Aorta (tissue), 5 donors: ENCODE measurements around the gene ERC1. TPM values are rescaled to one million over a fixed set of nuclear protein-coding genes. Genes with fewer than 3 reads are reported as not detected.

Experiments
- ATAC-seq: fragments of 200-7000 bp; cut with Tn5 transposase; one replicate; pipeline ENCODE4 v1.9.1; 2022; ENCODE audit warnings: moderate library complexity; ENCODE audit not compliant: low FRiP score
- DNase-seq, 2 donors: peaks; one replicate each; pipeline ENCODE4 v3.0.0-alpha.2; 2020
- H3K27ac ChIP-seq, 2 donors: one replicate each; pipeline ENCODE4 v1.5.1; 2013; ENCODE audit warnings: low read length in 2 of 2, mild to moderate bottlenecking in 2 of 2, moderate library complexity in 2 of 2, control low read depth in 1 of 2, inconsistent platforms in 1 of 2, low read depth in 1 of 2
- H3K27me3 ChIP-seq, 2 donors: one replicate each; pipeline ENCODE4 v1.6.1; 2013; ENCODE audit warnings: control low read depth in 1 of 2, low read length in 1 of 2, mild to moderate bottlenecking in 1 of 2, moderate library complexity in 1 of 2; ENCODE audit not compliant: insufficient read depth in 2 of 2, control insufficient read depth in 1 of 2
- H3K36me3 ChIP-seq, 2 donors: one replicate each; pipeline ENCODE4 v1.6.1; 2013; ENCODE audit warnings: control low read depth in 1 of 2, low read length in 1 of 2, mild to moderate bottlenecking in 1 of 2; ENCODE audit not compliant: insufficient read depth in 2 of 2, control insufficient read depth in 1 of 2
- H3K4me1 ChIP-seq, 2 donors: one replicate each; pipeline ENCODE4 v1.6.1; 2013; ENCODE audit warnings: low read length in 2 of 2, control low read depth in 1 of 2, mild to moderate bottlenecking in 1 of 2, moderate library complexity in 1 of 2; ENCODE audit not compliant: insufficient read depth in 2 of 2, control insufficient read depth in 1 of 2
- H3K4me3 ChIP-seq, 2 donors: one replicate each; pipeline ENCODE4 v1.5.1; 2013; ENCODE audit warnings: low read length in 2 of 2, control low read depth in 1 of 2, mild to moderate bottlenecking in 1 of 2
- H3K9me3 ChIP-seq: one replicate; pipeline ENCODE4 v1.6.1; 2013; ENCODE audit warnings: mild to moderate bottlenecking, low read length; ENCODE audit not compliant: control insufficient read depth
- WGBS, 2 donors: extraction: QIAGEN DNeasy Blood & Tissue Kit; methylation state at CpG; one replicate each; pipeline ENCODE4 v1.1.7; 2013; 5-methylcytosine and 5-hydroxymethylcytosine counted together
- intact Hi-C, 2 donors: fragments of 100-400 bp; cut with DNase I; formaldehyde crosslinking; loops; one replicate each; pipeline versions ENCODE4 v1.14.2 to v1.15.0; 2022
- polyA plus RNA-seq, 2 donors: library from polyadenylated mRNA; stranded (reverse); fragments of 200-250 nt; gene quantifications; one replicate each; pipeline ENCODE4 v1.2.3, GENCODE V29; 2013
- total RNA-seq, 2 donors: library from RNA; stranded (reverse); fragmentation: NEBNext Ultra II Directional; extraction: Animal tissue kit (Norgen Biotek cat#: 25700); gene quantifications; one replicate each; pipeline ENCODE4 v1.2.1, GENCODE V29; 2021
- donor health status: healthy with polysubstance abuse.
- donor health status: Bipolar disorder and iron deficiency.
- donor health status: DM: no; HTN: no; CAD: no.
- donor health status: DM: no; HTN: no; CAD: no.
- donor health status: DM: yes; HTN: yes; CAD: no.

ERC1 gene
- total and polyA plus RNA-seq, 4 donors = 8.1 to 99.8 (median 45.3) TPM

DNA sequence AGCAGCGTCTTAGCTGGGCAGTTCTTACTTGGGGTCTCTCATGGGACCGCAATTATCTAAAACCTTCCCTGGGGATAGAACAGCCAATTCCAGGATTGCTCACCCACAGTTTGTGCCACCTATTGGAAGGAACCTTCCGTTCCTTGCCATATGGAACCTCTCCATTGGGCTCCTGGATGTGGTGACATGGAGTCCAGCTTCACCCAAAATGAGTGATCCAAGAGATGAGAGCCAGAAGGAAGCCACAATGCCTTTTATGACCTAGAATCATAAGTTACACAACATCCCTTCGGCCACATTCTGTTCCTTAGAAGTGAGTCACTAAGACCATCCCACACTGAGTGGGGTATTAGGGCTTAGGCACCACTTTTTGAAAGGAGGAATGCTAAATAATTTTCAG is 439.0 kb downstream of the ERC1 start:
- peak; percentile 78 for ATAC-seq
- Histone ChIP-seq H3K36me3 (no peaks in the 10 kb centered on the region), H3K27me3 (no peaks in the 10 kb centered on the region), H3K27ac (no peak overlapping the region), H3K4me1 (peaks cover 0 to 2% of the 10 kb centered on the region in 2 donors), H3K4me3 (no peak overlapping the region), H3K9me3 (no peaks in the 10 kb centered on the region)
- intact Hi-C loops = no loop called here
- WGBS, 2 donors = 38 to 44% methylated on average over 4 of the region's 4 CpGs
- DNase-seq = no peak

DNA sequence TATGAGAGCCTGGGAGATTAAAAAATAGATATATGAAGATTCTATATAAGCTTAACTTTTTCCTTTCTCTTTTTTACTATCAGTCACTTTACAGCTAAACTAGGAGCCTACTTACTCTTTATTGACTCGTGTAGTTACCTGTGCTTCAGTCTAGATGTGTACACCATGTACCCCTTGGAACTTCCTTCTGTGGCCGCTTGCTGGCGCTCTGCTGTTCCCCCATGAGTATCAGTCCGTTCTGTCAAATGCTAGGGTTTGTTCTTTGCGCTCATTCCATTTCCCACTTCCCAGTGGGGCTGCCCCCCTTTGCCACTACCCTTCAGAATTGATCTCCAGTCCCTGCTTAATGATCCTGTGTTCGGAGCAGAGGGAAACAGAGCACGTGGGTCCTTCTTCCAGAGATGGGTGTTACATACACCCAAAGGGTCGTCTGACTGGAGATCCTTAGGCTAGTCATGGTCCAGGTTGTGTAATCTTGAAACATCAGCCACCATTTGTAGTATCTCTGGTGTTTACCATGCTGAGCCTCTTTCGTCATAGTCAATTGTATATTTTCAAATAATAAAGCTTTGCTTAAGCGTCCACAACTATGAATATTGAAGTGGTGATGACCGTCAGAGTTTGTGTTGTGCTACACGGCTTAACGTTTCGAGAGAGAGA is 443.4 kb downstream of the ERC1 start:
- Histone ChIP-seq H3K27me3 (no peaks in the 10 kb centered on the region), H3K27ac (no peak overlapping the region), H3K9me3 (no peaks in the 10 kb centered on the region), H3K4me1 (peaks cover 0 to 13% of the 10 kb centered on the region in 2 donors), H3K36me3 (no peaks in the 10 kb centered on the region), H3K4me3 (no peak overlapping the region)
- ATAC-seq (no peak), DNase-seq (no peak)
- 86 to 88% methylated on average over 14 of the region's 14 CpGs for WGBS, 2 donors
- intact Hi-C loops = no loop called here

DNA sequence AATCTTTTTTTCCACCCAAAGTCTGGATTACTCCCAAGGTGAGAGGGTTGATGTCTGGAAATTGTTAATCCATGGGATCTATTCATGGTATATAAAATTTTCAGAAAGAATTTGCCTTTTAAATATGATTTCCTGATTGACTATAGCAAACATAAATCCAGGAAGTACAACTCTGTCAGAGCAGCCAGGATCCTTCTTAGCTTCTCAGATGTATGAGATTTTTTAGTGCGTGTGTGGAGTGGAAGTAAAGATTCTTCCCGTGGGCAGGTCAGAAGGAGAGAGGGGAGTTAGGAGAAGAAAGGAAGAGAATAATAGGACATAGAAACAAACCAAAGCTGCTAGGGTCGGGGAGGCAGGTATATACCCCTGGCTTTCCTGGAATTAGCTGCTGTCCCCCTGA is 444.0 kb downstream of the ERC1 start:
- no peaks in the 10 kb centered on the region for H3K36me3 ChIP-seq
- H3K27ac ChIP-seq = peak overlapping the region in 1 of 2 donors; percentile 57
- no peak for ATAC-seq
- H3K4me3 ChIP-seq = no peak overlapping the region
- H3K9me3 ChIP-seq = no peaks in the 10 kb centered on the region
- 55 to 58% methylated on average over 3 of the region's 3 CpGs for WGBS, 2 donors
- DNase-seq = no peak
- intact Hi-C loops = no loop called here
- H3K27me3 ChIP-seq = no peaks in the 10 kb centered on the region
- peaks cover 0 to 13% of the 10 kb centered on the region in 2 donors for H3K4me1 ChIP-seq

DNA sequence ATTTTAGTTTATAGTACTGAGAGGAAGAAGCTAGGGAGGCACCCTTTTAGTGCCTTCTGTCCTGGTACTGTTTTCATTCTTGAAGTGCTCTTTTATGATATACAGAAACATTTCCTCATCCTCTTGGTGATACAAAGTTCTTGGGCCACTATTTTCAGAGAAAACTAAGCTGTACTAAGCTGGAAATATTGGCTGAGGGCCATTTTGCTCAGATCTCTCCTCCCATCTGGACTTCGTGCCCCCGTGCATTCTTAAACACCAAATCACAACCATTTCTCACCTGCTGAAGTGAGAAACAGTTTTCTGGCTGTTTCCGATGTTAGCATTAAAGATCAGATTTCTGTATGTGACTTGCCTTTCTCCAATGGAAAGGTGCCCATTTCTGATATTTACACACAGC is 444.4 kb downstream of the ERC1 start:
- no peaks in the 10 kb centered on the region for H3K9me3 ChIP-seq
- ATAC-seq = no peak
- no peak for DNase-seq
- peak overlapping the region in 1 of 2 donors; percentile 57 for H3K27ac ChIP-seq
- peaks cover 0 to 13% of the 10 kb centered on the region in 2 donors for H3K4me1 ChIP-seq
- H3K4me3 ChIP-seq = no peak overlapping the region
- WGBS, 2 donors = 15 to 19% methylated on average over 3 of the region's 3 CpGs
- intact Hi-C loops = no loop called here
- no peaks in the 10 kb centered on the region for H3K36me3 ChIP-seq
- no peaks in the 10 kb centered on the region for H3K27me3 ChIP-seq

DNA sequence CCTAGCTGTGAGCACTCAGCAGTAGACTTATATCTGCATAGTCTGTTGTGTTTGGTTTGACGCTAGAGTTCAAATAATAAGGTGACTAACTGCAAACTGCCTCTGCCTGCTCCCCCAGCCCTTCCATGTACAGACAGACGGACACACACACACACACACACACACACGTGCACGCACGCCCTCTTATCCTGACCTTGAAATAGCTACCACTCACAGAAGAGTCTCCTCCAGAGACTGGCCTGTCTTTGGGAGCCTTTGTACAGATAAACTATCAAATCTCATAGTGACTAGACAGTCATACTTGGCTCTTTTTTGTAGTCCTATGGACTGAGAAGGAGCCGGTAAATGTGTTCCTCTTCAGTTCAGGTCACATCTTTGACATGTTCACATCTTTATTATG is 445.0 kb downstream of the ERC1 start:
- DNase-seq = no peak
- intact Hi-C loops = no loop called here
- no peaks in the 10 kb centered on the region for H3K36me3 ChIP-seq
- no peak for ATAC-seq
- 94 to 96% methylated on average over 6 of the region's 6 CpGs for WGBS, 2 donors
- H3K9me3 ChIP-seq = no peaks in the 10 kb centered on the region
- no peak overlapping the region for H3K27ac ChIP-seq
- no peak overlapping the region for H3K4me3 ChIP-seq
- H3K4me1 ChIP-seq = peaks cover 0 to 13% of the 10 kb centered on the region in 2 donors
- no peaks in the 10 kb centered on the region for H3K27me3 ChIP-seq

DNA sequence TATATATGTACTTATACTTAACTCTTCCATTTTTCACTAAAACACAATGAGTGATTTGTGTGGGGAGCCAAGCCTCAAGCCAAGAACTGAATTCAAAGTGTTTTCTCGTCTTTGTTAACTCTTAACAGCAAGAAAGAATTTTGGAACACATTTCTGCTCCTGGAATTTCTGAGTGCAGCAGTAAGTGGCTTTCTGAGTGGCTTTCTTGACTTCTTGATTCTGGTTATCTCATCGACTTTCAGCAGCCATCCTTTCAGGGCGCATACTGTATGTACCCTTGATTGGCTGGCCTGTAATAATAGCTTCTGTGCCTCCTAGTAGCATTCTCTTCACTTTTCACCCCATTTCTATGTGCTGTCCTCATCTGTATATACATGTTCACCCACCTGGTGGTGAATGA is 446.0 kb downstream of the ERC1 start:
- ATAC-seq = no peak
- no peak for DNase-seq
- no peaks in the 10 kb centered on the region for H3K9me3 ChIP-seq

DNA sequence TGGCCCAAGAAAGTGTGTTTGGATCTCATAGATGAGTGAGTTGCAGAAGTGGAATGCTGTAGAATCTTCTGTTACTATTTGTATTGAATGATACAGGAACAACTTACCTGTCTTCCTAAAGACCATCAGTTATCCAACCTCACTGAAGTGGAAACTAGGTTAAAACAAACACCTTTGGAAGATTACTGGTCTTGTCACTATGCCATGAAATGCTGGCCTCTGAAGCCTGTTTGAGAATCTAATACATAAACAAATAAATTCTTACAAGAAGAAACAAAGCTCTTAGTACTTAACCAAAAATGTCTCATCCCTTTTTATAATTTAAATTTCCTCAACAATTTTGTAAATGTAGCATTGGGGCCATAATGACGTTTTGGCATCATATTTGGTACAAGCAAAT is 448.2 kb downstream of the ERC1 start:
- DNase-seq = no peak
- Histone ChIP-seq H3K4me1 (peaks cover 0 to 13% of the 10 kb centered on the region in 2 donors), H3K36me3 (no peaks in the 10 kb centered on the region), H3K9me3 (no peaks in the 10 kb centered on the region), H3K4me3 (no peak overlapping the region), H3K27me3 (no peaks in the 10 kb centered on the region), H3K27ac (no peak overlapping the region)
- intact Hi-C loops = no loop called here
- 56% methylated on average over 1 of the region's 1 CpG for WGBS, 2 donors
- no peak for ATAC-seq

More for the DNA sequence above, 446.0 kb downstream of the ERC1 start:
- no peak overlapping the region for H3K27ac ChIP-seq
- no peak overlapping the region for H3K4me3 ChIP-seq
- H3K27me3 ChIP-seq = no peaks in the 10 kb centered on the region
- intact Hi-C loops = no loop called here
- 71 to 75% methylated on average over 3 of the region's 3 CpGs for WGBS, 2 donors
- peaks cover 0 to 13% of the 10 kb centered on the region in 2 donors for H3K4me1 ChIP-seq
- H3K36me3 ChIP-seq = no peaks in the 10 kb centered on the region

DNA sequence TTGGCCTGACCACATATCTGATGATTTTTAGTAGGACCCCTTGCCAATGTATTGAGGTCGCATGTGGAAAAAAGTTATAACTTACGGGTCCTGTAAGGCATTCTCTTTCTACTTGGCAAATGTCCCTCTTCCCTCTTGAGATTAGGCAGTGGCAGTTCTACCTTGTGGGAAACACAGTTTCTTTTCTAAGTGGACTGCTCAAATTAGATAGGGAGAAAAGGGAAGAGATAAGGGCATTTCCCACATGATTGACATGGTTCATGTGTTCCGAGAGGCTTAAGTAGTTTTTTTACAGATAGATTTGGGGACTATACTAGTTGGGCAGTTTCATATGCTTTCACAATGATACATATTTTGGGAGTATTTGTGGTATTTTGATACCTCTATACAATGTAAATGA is 448.7 kb downstream of the ERC1 start:
- no peak overlapping the region for H3K27ac ChIP-seq
- DNase-seq (no peak), ATAC-seq (no peak)
- no peaks in the 10 kb centered on the region for H3K9me3 ChIP-seq
- no peak overlapping the region for H3K4me3 ChIP-seq
- H3K4me1 ChIP-seq = peaks cover 0 to 15% of the 10 kb centered on the region in 2 donors
- no peaks in the 10 kb centered on the region for H3K36me3 ChIP-seq
- intact Hi-C loops = no loop called here
- 47 to 53% methylated on average over 3 of the region's 3 CpGs for WGBS, 2 donors
- H3K27me3 ChIP-seq = no peaks in the 10 kb centered on the region

DNA sequence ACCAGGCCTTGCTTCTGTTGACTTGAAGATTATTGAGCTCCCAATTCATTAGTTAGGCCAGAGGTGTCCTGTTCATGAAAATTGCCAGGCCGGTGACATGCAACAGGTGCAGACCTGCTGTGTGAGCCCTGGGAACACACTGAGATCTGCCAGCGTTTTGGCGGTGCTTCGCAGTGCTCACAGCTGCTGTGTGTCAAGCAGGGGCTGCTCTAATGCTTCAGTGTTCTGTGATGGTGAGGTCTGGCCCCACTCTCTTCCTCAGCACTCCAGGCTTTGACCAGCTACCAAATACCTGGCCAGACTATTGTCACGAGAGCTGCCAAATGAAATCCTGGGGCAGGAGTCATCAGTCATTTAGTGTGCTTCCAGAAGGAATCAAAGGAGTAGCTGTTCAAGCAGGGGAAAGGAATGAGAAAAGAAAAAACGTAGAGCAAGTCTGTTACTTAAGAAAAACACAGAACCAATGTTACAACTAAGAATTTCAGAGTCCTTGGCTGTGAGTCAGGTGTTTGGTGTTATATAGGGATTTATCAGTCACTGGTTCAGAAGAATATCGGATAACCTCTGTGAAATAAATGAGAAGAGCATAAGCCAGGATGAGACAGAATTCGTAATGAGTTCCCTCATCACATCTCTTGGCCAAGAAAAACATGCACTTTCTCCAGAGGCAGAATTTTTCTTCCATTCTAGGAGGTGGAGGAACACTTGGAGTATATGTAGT is 452.6 kb downstream of the ERC1 start:
- DNase-seq (no peak), ATAC-seq (peak; percentile 63)
- 30 to 31% methylated on average over 8 of the region's 8 CpGs for WGBS, 2 donors
- intact Hi-C loops = no loop called here
- Histone ChIP-seq H3K36me3 (no peaks in the 10 kb centered on the region), H3K4me3 (no peak overlapping the region), H3K9me3 (no peaks in the 10 kb centered on the region), H3K27ac (peak overlapping the region in 1 of 2 donors; percentile 97), H3K27me3 (no peaks in the 10 kb centered on the region), H3K4me1 (peaks cover 0 to 3% of the 10 kb centered on the region in 2 donors)
